Astrocyte of the hippocampus (primary cell): ENCODE data around the gene EOGT.

Source experiments
- DNase-seq: peaks from one replicate; pipeline ENCODE4 v3.0.0; 2011; ENCODE audit warnings: low read depth, low spot score

EOGT gene

DNA sequence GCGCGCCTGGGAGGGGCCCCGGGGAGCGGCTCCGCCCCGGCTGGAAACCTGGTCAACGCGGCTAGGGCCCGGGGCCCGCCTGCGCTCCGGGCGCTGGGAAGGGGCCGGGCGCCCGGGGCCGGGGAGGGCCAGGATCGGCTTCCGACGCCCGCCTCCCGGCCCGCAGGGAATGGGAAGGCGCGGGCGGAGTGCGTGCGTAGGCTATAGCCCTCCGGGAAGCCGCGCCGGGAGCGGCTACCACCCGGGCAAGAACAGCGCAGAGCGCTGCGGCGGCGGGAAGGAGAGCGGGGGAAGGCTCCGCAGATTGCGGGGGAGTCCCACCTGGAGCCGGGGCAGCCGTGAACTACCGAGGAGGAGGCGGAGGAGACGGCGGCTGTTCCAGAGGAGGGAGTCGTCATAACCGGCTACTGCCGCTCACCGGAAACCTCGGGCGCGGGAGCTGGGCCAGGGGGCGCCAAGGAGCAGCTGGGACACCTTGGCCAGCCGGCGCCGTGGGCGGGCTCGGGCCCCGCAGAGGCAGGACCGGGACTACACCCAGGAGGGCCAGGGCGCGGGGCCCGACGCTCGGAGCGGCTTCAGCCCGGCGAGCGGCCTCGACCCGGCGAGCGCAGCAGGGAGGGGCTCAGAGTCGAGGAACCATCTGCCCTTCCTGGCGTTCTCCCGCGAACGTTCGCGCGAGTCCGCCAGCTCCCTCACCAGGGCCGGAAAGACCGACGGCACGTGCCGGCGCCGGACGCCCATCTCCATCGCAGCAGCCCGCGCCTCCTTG, at the start of gene EOGT:
Gene EOGT, minus strand, starts transcription at position 432 of the 769 bp plus-strand sequence. CDS start 3,838 bp downstream, outside the sequence.
- peak; percentile 96 for DNase-seq

DNA sequence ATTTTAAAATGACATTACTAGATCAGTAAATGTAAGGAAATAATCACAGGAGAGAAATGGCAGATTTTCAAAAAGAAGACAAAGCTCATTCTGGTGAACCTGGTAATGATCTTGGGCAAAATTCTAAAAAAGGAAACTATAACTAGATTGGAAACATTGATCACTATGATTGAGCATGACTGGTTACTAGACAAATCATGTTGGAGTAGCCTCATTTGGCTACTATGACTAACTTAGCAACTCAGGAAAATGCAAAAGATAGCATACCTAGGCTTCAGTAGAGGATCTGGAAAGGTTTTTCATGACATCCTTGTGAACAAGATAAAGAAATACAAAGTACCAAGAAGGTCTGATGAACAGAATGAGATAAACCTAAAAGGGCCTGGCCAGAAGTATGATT, 46.2 kb upstream of the EOGT start:
- no peak for DNase-seq

DNA sequence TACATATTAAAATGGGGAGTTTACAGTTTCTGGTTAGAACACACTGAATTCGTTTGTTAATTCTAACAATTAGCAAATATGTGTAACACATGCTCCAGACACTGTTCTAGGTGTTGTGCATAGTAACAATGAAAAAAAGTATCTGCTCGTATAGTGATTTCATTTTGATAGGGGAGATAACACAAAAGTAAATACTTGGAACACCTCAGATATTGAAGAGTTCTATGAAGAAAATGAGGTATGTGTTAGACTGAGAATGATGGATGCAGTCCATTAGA, 45.4 kb upstream of the EOGT start:
- no peak for DNase-seq

DNA sequence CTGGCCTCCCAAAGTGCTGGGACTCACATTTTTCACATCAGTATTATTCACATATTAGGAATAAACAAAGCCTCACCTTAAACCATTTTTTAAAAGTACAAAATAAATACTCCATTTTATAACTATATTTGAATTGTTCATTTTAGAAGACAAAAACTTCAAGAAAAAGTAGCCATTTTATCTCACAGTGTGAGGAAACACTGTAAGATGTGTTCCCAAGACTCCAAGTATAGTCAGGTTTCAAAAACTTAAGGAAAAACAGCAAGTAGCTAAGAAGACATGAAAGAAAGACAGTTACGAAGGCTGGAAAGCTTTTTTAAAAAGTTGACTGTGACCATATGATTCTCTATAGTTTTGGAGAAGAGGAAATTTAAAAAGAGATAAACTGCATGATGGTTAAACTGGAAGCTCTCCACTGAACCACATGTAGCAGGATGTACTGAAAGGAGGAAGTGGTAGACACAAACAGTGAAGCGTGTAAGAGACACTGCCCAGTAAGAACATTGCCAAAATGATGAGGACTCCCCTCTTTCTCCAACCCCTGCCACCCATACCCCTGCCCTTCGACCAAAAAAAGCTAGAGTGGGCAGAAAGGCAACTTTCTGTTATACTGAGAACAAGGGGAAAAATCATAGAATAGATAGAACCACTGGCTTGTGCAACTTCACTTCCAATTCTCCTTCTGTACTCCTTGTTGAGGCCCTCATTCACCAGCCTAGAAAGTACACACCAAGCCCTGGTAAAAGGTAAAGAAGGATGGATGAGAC, 44.9 kb upstream of the EOGT start:
- no peak for DNase-seq

DNA sequence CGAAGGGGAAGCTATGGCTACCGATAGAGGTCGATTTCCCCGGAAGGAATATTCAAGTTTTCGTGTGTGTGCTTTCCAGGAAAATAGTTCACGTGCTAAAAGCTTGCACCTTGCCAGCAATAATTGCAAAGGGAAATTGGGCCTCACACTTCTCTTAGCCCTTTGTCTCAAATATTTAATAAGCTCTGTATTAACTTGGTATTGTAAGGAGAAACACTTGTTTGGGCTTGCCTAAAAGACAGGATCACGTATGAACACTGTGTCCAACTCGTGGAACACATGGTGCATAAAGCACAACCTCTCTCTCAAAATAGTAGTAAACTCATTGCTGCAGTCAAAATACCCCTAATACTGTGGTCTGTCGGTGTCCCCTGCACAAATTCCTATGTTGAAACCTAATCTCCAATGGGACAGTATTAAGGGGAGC, 39.0 kb upstream of the EOGT start:
- DNase-seq = no peak

DNA sequence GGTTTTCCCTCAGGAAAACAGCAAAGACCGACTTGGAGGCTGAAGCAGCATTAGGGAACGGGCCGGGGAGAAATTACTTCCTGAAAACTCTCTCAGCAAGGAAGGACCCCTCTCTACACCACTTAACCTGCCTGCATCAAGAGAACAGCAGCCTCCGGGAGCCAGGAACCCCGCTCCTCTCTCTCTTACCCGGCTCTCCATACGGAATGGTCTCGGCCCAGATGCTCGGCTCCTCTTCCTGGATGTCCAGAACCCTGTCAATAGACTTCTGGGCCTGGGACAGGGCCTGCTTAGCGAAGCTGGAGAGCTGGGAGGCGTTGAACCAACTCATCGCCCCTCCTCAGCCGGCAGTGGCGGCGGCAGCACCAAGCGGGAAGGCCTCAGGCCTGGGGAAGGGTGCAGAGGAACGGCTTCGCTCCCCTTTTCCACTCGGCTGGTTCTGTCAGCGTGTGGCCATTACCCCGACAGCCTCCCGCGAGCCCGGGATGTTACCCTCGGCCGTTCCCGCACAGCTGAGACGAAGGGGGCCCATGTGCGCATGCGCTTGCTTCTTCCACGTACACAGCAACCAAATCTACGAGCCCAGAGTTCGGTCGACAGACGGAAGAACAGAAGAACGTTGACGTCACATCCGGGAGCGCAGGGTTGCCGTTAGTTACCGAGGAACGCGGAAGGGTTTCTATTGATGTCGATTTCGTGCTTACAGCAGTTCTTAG, 38.4 kb upstream of the EOGT start, which contains the start of gene TMF1:
Gene TMF1, minus strand, starts transcription at position 578 of the 716 bp plus-strand sequence. Its CDS starts 247 bp downstream, at position 331.
- peak; percentile 99 for DNase-seq

DNA sequence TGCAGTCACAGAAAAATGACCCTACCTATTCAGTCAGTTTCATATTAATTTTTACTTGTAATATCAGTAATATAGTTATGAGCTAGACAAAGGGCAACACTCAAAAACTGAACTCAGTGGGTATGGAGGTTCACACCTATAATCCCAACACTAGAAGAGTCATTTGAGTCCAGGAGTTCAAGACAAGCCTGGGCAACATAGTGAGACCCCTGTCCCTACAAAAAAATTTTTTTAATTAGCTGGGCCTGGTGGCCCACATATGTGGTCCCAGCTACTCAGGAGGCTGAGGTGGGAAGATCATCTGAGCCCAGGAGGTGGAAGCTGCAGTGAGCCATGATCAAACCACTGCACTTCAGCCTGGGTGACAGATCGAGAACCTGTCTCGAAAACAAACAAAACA, 35.5 kb upstream of the EOGT start:
- no peak for DNase-seq

DNA sequence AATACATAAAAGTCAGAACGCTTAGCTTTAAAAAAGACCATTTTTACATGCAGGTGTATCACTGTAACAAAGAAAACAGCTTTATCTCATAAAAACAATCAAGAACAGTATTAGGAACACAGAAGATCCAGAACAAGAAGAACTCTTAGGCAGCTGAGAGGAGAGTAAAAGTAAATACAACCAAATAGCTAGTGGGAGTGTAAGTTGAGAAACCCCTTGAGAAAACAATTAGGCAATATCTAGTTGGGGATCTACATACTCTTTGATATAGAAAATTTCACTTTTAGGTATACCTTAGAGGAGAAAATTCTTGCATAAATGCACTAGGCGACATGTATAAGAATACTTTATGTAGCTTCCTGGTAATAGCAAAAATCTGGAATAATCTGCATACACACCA, 31.1 kb upstream of the EOGT start:
- DNase-seq = no peak

DNA sequence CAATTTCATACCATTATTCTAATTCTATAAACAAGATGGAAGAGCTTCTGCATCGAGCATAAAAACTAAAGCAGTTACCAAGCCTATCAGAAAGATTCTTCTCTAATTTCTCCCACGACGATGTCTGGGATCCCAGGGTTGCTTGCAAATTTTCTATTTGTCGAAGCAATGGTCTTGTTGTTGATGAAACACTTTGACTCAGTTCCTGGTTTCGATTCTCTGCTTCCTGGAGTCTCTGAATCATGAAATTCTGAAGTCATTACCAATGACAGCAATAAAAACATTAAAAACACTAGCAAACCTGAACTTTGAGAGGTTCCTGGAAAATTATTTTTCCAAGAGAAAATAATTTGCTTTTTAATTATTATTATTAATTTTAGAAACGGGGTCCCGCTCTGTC, 20.0 kb upstream of the EOGT start:
- no peak for DNase-seq

DNA sequence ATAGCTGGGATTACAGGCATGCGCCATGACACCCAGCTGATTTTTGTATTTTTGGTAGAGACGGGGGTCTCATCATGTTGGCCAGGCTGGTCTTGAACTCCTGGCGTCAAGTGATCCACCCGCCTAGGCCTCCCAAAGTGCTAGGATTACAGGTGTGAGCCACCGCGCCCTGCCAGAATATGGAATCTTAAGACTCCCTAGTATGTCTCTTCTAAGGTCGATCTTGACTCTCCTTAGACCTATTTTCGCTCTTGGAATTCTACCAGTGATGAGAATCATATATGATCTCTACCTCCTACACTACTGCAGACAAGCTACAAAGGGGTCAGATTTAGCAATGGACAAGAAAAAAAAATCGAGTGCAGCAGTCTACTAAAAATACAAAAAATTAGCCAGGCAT, 19.3 kb upstream of the EOGT start:
- DNase-seq = no peak

DNA sequence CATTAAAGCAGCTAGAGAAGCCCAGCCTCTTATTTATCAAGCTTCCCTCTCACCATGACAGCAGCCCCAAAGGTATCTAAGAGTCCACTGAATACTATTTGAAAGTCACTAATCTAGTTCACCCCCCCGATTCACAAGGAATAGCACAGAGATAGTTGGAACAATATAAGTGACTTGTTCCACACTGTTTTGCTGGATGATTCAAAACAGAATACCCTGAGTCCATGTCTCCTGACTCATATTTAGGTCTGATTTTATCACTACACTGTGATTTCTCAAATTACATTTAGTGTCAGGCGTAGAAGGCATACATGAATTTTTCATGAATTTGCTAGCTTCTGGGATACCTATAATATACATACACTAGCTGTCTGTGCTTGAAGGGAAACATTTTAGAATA, 18.7 kb upstream of the EOGT start:
- DNase-seq = no peak

DNA sequence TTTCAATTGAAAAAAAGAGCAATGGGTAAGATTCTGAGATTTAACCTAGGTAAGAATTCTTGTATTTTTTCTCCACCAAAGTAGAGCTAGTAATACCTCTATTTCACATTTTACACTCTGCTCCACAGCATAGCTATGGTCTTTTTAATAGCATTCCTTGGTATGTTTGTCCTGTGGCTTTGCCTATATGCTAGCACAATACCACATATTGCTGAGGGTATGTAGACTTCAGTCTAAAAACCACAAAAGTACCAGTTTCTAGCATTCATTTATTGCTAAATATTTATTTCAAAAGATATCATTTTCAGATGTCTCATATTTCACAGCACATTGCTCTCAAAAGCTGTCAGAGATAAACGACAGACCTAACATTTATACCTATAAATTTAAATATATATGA, 18.2 kb upstream of the EOGT start:
- no peak for DNase-seq

DNA sequence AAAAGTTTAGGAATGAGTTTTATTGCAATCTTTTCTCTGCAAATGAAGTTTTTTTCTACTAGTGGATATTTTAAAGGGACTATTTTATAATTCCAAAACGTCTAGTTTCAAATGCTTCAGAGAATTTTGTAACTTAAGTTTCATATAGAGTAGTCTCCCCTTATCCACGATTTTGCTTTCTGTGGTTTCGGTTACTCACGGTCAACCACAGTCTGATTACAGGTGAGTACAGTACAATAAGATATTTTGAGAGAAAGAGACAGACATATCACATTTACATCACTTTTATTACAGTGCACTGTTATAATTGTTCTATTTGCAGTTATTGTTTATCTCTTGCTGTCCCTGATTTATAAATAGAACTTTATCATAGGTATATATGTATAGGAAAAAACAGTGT, 7.4 kb upstream of the EOGT start:
- no peak for DNase-seq

DNA sequence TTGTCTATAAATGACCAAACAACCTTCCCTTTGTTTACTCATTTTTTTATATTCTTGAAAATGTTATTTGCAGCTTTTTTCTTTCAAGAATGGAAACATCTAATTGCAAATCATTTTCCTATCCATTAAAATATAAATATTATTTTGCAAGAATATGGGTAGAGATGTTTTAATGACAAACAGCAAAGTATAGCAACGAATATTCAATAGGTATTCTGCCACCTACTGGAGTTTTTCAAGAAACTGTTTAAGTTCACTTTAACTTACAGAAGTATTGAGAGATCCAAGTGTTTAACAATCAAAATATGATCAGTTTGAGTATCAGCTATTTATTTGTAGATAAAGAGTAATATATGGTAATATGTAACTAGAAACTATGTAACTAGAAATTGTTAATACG, 6.9 kb upstream of the EOGT start:
- no peak for DNase-seq

DNA sequence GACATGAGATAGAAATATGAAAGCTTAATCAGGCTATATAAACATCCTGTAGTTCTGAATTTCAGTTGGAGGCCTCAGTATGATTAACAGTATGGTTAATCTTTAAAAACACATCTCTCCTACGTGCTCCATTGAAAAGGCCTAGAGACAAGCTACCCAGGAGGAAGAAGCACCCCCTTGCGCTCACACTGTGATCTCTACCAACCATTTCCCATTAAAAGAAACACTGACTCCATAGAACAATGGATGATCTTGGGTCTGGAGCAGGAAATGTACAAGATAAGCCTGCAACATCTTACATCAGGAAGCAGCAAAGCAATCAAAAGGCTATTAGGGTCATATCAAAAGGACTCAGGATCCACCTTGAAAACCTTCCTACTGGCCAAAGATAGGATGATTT, 3.4 kb upstream of the EOGT start:
- no peak for DNase-seq

DNA sequence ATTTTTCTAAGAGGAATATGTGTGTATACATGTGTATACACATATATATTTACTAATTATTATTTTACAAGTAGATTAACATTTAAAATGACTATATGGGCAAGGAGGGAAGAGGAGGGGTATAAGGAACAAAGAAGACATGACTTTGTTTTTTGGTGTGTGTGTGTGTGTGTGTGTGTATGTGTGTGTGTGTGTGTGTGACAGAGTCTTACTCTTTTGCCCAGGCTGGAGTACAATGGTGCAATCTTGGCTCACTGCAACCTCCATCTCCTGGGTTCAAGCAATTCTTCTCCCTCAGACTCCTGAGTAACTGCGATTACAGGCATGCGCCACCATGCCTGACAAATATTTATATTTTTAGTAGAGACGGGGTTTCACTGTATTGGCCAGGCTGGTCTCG, 2.6 kb upstream of the EOGT start:
- DNase-seq = no peak

DNA sequence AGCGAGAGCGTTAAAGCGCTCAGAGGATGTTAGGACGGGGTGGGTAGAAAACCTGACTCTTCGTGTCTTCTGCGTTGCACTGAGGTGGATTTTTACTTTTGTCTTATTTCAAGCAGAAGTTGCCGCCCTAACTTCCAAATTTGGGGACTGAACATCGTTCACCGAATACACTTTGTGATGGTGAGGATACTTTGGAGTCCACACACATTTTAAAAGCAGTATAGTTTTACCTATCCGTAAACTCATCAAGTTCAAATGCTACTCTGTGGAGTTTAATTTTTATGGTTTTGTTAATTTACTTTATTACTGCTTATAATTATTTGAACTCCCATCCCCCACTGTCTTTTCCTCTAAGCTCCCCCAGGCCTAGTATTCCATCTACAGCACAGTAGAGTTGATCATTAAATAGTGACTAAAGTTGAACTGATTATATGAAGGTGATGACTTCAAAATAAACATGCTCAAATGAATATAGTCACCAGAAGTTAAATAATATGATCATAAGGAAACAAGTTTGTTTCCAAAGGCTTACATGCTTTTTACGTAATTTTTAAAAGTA, 617 bp upstream of the EOGT start:
- no peak for DNase-seq

DNA sequence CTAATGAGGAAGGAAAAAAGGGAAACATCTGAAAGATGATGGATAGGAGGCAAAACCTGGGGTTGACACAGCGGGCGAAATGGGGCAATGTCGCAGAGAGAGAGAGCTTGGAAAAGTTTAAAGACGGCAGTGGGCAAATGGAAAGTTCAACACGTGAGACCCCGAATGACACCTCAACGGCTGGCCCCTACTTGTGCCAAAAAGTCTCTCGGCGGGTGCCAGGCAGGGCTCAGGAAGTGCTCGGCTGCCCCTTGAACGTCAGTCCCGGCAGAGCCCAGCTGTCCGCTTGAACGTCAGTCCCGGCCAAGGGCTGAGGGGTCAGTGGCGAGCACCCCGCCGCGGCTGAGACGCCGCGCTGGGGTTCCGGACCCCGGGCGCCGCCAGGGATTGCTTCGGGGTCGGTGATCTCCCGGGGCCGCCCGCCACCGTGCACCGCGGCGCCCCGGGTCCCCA, 658 bp downstream of the EOGT start:
- DNase-seq = peak; percentile 68

DNA sequence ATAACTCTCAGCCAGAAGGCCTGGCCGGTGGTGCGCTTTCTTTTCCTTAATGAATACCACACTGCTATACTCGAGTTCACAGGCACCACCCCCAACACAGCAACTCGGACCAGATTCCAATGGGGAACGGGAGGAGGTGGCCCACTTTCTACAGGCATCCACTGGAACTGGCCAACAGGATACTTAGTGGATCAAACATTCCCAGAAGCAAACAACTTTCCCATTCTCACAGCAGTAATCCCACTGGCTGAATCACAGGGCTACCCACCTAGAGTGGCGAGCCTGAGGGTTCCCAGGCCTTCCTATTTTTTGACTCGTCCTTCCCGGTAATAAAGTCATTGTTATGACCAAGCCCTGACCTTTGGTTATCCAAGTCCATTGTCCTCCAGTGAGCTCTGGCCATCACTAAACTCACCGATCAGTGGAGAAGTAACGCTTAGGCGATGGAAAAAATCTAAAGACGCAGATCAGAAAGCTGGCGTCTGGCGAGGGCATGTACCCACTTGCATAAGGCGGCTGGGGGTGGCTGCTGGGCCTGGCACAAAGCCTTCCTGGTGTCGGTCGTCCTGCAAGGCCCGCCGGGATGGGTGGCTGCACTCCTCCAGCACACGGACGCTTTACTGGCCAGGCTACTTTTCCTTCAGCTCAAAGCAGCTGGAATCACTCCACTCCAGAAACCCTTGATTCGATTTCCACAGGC, 1.2 kb downstream of the EOGT start:
- peak; percentile 39 for DNase-seq

DNA sequence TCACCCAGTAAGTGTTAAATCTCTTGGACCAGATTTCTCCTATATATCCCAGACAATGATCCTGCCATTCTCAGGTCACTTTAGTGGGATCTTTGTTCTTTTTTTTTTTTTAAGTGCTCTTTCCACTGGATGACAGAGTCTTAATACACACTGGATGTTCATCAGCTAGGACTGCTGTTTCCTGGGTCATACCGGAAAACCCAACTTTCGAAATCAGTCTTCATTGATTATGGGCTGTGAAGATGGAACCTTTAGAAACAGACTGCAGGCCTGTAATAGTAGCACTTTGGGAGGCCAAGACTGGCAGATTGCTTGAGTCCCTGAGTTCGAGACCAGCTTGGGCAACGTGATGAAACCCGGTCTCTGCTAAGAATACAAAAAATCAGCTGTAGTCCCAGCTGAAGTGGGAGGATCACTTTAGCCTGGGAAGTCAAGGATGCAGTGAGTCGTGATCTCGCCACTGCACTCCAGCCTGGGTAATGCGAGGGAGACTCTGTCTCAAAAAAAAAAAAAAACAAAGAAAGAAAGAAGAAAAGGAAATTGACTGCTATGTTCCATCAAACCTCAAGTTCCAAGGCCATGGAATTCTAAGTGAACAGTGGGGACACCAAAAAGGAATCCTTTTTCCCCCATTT, 2.3 kb downstream of the EOGT start:
- peak; percentile 16 for DNase-seq
